ELF-1 (cell line): ENCODE results near the gene CEP57.
"Not testable (repeated sequence)": the region's sequence is repeated elsewhere in the genome, so short reads cannot be mapped to it uniquely, and the experiment has no call there.

Experiments used
- DNase-seq: peaks from one replicate; pipeline ENCODE4 v3.0.0-alpha.2; 2016; ENCODE audit warnings: low read depth, low spot score

The CEP57 gene

DNA sequence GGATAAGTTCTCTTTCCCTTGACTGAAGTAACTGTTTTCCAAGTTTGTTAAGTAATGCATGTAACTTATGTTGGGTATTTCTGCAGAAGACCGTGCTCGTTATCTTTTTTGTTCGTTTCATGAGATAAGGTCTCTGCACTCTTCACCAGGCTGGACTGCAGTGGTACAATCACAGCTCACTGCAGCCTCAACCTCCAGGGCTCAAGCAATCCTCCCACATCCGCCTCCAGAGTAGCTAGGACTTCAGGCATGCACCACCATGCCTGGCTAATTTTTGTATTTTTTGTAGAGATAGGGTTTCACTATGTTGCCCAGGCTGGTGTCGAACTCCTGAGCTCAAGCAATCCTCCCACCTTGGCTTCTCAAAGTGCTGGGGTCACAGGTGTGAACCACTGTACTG lies 64.1 kb downstream of the CEP57 start:
- DNase-seq = not testable (repeated sequence)

- DNase-seq = not testable (repeated sequence)
Observed at GRCh38 chr11:95860024-95860423, 69.7 kb downstream of the CEP57 start.

- DNase-seq = no peak
Observed at GRCh38 chr11:95863486-95864140, 73.3 kb downstream of the CEP57 start.

GRCh38 chr11:95867105-95867504 lies 76.8 kb downstream of the CEP57 start:
- DNase-seq = no peak

DNA sequence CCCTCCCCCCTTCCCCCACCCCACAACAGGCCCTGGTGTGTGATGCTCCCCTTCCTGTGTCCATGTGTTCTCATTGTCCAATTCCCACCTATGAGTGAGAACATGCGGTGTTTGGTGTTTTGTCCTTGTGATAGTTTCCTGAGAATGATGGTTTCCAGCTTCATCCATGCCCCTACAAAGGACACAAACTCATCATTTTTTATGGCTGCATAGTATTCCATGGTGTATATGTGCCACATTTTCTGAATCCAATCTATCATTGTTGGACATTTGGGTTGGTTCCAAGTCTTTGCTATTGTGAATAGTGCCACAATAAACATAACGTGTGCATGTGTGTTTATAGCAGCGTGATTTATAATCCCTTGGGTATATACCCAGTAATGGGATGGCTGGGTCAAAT lies 80.6 kb downstream of the CEP57 start:
- DNase-seq = not testable (repeated sequence)

GRCh38 chr11:95877291-95877690 lies 87.0 kb downstream of the CEP57 start:
- DNase-seq = no peak
